ENCODE measurements around the gene F7.

- no peak for TF ChIP-seq POLR2A (IDR thresholded peaks at IDR 0.05; ENCODE audit: low read depth, low read length)
- no peak for TF ChIP-seq POLR2AphosphoS5 (IDR thresholded peaks at IDR 0.05; ENCODE audit: low read depth, low read length)
Observed at GRCh38 chr13:113064000-113064533, 41.5 kb upstream of the F7 start.
